Activated naive CD8-positive, alpha-beta T cell treated with anti-CD3 and anti-CD28 coated beads, Interleukin-2, amount 50 U/mL, for 16 hours (primary cell): ENCODE results near the gene CCL11.

Experiments used
- DNase-seq: peaks from one replicate; pipeline ENCODE4 v3.0.0-alpha.2; 2020; ENCODE audit warnings: low read depth, low spot score

The CCL11 gene

DNA sequence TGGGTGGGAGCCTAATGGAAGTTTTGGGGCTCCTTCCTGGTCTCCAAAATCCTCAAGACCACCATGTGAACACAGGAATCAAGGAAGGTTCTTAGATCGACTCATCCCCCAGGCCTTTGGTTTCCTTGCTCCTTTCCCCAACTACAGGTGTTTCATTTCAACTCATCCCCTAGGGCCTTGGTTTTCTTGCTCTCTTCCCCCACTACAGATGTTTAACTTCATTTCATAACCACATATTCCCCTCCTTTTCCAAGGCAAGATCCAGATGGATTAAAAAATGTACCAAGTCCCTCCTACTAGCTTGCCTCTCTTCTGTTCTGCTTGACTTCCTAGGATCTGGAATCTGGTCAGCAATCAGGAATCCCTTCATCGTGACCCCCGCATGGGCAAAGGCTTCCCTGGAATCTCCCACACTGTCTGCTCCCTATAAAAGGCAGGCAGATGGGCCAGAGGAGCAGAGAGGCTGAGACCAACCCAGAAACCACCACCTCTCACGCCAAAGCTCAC, at the start of gene CCL11:
Gene CCL11, plus strand, starts transcription at position 457 of the 507 bp plus-strand sequence. CDS start 67 bp downstream, outside the sequence.
- no peak for DNase-seq

DNA sequence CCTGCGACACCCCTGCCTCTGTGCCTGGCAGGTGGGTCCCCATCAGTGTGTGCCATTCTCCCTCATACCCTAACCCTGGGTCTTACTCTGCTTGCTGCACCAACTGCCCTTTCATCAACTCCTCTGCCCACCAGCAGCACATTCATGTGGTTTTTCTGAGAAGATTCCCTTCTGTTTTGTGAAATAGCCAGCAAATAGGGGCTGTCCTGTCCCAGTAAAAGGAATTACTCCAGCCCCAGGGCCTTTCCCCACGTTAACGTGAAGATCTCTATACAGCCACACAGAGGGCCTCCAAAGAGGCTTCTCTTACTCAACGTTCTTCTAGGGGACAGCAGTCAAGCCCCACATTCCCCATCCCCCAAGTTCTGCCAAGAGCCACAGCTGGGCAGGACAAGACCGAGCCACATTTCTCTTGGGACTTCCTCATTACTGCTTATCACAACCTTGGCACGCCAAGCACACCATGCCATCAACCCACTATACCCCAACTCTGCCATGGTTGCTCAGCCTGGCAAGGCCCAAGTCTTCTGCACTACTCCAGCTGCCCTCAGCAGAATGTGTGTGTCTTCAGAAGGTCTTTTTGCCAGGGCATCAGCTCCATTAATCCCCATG, 49.2 kb upstream of the CCL11 start:
- no peak for DNase-seq

DNA sequence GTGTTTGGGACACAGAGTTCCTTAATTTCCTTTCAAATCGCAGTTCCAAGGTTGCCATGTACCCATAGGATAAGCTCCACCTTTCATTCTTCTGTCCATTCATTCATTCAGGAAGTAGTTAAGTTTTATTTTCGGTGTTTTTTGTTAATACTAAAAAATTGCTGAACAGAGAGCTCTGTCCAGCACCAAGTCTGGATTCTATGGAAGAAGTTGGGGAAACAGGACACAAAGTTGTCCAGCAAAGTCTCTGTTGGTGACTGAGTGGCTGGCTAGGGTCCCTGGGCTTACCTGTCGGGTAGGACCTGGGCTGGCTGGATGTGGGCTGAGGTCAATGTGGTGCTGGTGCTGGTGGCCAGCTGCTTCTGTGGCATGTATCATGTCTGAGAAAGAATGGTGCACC, 48.1 kb upstream of the CCL11 start:
- no peak for DNase-seq

DNA sequence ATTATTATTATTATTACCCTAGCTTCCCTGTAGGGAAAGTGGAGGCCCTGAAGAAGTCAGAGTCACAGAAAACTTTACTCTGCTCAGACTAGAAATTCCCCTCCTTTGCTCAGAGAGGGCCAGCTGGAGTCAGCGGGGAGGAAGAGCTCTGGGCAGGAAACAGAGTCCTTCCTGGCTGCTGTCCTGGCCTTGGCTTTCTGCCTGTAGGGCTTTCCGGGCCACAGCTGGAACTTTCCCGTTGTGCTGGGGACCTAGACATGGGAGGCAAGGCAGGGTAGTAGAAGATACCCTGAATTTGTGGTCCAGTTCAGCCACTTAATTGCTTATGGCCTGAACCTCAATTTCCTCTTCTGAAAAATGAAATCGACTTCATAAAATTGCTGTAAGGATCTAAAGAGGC, 44.5 kb upstream of the CCL11 start:
- no peak for DNase-seq

- no peak for DNase-seq
These were observed 42.8 kb upstream of the CCL11 start for GRCh38 chr17:34242587-34243363.

GRCh38 chr17:34243364-34244320, 41.9 kb upstream of the CCL11 start:
- DNase-seq = no peak

DNA sequence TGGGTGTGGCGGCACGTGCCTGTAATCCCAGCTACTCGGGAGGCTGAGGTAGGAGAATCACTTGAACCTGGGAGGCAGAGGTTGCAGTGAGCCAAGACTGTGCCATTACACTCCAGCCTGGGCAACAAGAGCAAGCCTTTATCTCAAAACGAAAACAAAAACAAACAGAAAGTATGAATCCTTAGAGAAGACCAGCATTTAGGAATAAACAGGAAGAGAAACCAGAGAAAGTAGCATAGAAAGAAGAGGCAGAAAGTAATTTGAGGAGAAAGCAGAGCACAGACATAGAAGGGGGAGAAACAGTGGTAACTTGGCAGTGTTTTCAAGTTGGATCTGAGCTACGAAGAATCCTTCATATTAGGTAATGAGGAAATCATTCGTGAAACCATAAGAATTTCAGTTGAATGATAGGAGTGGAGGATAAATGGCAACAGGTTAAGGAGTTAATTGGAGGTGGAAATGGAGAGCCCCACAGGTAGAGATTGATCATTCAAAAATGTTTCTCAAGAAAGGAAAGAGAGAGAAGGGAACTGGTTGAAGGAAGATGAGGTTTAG, 40.1 kb upstream of the CCL11 start:
- DNase-seq = no peak

DNA sequence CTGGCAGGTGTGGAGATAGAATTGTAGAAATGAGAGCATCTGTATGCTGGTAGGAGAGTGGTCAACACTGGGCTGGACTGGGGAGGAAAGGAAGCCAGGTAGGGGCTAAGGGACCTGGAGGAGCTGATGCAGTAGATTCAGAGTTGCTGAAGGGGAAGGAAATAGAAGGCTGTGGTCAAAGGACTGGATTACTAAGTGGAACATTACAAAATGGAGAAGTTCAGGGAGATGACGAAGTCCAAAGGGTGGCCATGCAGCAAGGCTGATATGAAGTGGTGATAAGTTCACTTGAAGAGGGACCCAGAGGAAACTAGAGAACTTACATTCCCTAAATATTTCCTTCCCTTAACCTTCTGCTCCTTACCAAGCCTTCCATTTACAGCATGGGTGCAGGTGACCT, 39.1 kb upstream of the CCL11 start:
- no peak for DNase-seq

GRCh38 chr17:34246881-34247280, 38.7 kb upstream of the CCL11 start:
- no peak for DNase-seq

DNA sequence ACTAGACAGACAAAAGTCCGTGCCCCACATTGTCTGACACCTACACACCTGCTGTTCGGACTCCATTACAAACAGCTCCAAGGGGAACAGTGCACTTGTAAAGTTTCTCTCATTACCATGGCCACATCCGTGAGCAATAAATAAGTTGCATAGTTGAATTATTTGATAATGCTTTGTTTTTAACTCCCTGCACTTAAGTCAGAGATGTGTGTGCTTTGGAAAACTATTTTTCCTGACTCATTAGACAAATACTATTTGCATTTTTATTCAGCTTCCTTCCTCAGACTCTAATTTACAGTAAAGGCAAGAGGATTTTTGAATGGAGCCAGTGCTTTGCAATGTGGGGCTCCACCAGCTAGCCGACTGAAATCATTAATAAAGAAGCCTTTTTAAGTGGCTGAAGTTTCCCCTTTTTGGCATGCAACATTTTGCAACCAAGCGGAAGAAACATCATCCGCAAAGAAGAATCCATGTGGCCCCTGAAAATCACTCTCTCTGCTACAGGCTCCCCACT, 37.0 kb upstream of the CCL11 start:
- no peak for DNase-seq

- DNase-seq = no peak
These were observed 36.5 kb upstream of the CCL11 start for GRCh38 chr17:34249061-34249460.

DNA sequence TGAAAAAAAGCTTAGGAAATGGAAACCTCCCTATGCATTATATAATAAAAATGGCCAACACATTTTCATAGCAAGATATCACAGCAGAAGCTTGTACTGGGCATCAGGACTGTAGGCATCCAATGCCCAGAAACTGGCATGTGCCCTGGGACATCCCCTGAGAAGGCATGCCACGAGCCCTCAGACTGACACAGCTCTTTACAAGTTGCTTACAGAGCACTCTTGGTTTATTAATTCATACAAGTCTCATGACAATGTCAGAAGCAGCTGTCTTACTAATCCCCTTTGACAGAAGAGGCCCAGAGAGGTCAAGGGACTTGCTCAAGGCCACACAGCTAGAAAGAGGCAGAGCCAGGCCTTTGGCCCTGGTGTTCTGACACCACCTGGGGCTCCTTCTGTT, 36.1 kb upstream of the CCL11 start:
- no peak for DNase-seq

DNA sequence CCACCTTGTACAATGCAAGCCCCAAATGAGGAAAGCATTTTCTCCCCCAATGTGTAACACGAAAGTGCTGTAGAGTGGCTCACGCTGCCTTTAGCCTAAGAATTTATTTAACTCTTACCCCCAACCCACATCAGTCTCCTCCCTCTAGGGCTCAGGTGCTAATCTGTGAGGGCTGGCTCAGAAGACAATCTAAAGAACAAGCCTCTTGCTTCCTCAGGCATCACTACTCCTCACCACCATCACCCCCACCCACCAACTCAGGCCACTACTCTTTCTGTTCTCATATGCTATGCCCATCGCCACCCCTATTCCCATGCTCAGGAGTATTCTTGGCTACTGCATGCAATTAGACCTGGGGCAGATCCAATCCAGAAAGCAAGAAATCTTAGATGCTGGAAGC, 34.4 kb upstream of the CCL11 start:
- no peak for DNase-seq

DNA sequence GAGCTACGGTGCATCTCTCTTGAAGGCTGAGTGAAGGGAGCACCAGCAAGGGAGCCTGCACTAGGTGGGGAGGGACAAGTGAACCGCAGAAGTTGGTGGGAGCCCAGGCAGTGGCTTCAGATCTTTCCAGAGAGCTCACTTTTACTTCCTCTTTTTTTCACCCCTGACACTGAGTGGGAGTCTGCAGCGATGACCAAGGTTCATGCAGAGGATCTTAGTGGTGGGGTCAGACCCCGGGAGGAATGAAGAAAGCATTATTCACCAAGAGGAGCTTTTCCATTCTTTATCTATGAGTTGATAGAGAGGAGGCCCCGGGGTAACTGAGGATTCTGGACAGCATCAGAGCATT, 33.5 kb upstream of the CCL11 start:
- DNase-seq = no peak

DNA sequence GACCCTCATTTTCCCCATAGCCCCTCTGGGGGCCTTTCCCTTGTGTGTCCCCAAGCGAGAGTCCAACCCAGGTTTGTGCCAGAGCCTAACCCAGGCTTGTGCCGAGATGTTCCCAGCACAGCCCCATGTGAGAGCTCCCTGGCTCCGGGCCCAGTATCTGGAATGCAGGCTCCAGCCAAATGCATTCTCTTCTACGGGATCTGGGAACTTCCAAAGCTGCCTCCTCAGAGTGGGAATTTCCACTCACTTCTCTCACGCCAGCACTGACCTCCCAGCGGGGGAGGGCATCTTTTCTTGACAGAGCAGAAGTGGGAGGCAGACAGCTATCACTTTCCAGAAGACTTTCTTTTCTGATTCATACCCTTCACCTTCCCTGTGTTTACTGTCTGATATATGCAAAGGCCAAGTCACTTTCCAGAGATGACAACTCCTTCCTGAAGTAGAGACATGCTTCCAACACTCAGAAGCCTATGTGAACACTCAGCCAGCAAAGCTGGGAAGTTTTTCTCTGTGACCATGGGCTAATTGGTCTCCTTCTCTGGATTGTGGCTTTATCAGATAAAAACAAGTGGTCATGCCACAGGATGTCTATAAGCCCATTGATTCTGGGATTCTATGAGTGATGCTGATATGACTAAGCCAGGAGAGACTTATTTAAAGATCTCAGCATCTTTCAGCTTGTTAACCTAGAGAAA, 33.0 kb upstream of the CCL11 start:
- DNase-seq = no peak

DNA sequence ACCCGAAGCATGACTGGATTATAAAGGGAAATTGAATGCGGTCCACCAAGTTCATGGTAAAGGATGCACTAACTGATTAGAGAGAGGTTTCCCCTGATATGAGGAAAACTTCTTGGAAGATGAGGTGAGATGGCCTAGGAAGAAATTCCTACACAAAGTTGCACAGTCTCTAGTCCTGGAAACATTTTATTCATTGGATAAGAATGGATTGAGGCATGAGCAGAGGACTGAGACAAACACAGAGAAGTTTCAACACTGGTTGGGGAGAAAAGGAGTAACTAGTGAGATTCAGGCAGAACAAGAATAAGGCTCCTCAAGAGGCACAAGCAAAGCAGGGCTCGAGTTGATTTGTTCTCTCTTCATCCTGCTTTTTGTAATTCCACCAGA, 32.4 kb upstream of the CCL11 start:
- DNase-seq = no peak

GRCh38 chr17:34254146-34254545, 31.4 kb upstream of the CCL11 start:
- no peak for DNase-seq

GRCh38 chr17:34254651-34255380, 30.7 kb upstream of the CCL11 start, which contains the start of gene CCL2:
Gene CCL2, plus strand, starts transcription at chr17:34255285. Its CDS starts 65 bp downstream, at chr17:34255350.
- DNase-seq = no peak

DNA sequence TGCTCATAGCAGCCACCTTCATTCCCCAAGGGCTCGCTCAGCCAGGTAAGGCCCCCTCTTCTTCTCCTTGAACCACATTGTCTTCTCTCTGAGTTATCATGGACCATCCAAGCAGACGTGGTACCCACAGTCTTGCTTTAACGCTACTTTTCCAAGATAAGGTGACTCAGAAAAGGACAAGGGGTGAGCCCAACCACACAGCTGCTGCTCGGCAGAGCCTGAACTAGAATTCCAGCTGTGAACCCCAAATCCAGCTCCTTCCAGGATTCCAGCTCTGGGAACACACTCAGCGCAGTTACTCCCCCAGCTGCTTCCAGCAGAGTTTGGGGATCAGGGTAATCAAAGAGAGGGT, 30.2 kb upstream of the CCL11 start:
- DNase-seq = no peak

GRCh38 chr17:34255841-34256240, 29.7 kb upstream of the CCL11 start:
- no peak for DNase-seq
